C4-2B (cell line): ENCODE data around the gene SHROOM3.

Experiments used
- CTCF ChIP-seq: fragments of 450-650 bp; conservative IDR thresholded peaks from 2 replicates; pipeline ENCODE4 v1.5.1; 2017; ENCODE audit warnings: mild to moderate bottlenecking
- ZFX ChIP-seq: fragments of 450-650 bp; IDR thresholded peaks from 2 replicates; pipeline ENCODE4 v1.6.1; 2017

- TF ChIP-seq CTCF (no peak), ZFX (no peak)
Measured at GRCh38 chr4:76681996-76682395, 247.0 kb downstream of the SHROOM3 start.
